Activated CD4-positive, alpha-beta T cell treated with anti-CD3 and anti-CD28 coated beads, Interleukin-2, amount 50 U/mL, for 24 hours (primary cell): ENCODE measurements around the gene ARMCX1.
A peak's percentile ranks its signal among the peaks of the same experiment; 100 is the strongest.
"Not testable (repeated sequence)": the region's sequence is repeated elsewhere in the genome, so short reads cannot be mapped to it uniquely, and the experiment has no call there.

Experiments
- DNase-seq, 2 donors: peaks; one replicate each; pipeline ENCODE4 v3.0.0-alpha.2; 2020; ENCODE audit warnings: low read depth in 1 of 2, low spot score in 1 of 2

ARMCX1 gene

DNA sequence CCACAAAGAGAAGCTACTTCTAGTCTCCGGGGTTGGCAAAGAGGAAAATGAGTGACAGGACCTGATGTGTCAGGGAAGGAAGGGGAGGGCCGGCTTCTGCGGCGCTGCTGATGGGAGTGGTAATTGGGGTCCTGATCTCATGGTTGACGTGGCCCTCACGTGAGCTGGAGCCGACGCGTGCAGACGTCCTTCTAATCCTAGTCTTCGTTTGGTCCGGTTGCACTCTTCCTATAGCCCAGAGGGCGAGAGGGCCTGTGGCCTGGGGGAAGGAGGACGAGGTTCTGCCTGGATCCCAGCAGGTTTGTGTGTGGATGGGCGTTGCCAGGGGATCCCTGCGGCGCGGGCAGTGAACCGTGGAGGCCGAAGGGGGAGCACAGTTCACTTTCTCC lies at the start of gene ARMCX1:
TSS of gene ARMCX1 (plus strand) at position 186 of the 389 bp plus-strand sequence. CDS start 2,384 bp downstream, outside the sequence.
- DNase-seq = peak in 1 of 2 donors; percentile 2

DNA sequence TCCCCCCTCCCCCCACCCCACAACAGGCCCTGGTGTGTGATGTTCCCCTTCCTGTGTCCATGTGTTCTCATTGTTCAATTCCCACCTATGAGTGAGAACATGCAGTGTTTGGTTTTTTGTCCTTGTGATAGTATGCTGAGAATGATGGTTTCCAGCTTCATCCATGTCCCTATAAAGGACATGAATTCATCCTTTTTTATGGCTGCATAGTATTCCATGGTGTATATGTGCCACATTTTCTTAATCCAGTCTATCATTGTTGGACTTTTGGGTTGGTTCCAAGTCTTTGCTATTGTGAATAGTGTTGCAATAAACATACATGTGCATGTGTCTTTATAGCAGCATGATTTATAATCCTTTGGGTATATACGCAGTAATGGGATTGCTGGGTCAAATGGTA lies 47.4 kb upstream of the ARMCX1 start:
- not testable (repeated sequence) for DNase-seq

DNA sequence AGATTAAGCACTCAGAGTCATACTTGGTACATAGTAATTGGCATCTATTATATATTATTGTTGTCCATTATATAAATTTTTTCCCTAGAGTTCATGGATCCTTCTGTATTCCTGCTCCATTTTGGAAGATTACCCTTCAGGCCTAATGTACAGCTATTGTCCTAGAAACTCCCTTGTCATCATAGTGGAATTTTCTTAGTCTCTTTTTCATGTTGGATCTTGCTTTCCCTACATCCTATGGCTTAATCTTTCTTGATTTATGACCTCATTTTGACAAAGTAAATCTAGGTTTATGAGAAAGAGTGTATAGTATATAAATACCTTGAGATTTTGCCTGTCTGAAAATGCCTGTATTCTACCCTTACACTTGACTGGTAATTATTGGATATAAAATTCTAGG lies 43.0 kb upstream of the ARMCX1 start:
- DNase-seq = no peak

DNA sequence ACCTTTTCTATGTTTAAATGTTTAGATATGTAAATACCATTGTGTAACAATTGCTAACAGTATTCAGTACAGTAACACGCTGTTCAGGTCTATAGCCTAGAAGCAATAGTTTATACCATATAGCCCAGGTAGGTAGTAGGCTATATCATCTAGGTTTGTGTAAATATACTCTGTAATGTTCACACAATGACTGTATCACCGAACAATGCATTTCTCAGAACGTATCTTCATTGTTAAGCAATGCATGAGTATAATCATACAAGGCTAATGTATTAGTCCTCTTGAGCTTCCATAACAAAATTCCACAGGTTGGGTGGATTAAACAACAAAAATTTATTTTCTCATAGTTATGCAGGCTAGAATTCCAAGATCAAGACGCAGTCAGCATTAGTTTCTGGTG lies 42.4 kb upstream of the ARMCX1 start:
- DNase-seq = no peak

DNA sequence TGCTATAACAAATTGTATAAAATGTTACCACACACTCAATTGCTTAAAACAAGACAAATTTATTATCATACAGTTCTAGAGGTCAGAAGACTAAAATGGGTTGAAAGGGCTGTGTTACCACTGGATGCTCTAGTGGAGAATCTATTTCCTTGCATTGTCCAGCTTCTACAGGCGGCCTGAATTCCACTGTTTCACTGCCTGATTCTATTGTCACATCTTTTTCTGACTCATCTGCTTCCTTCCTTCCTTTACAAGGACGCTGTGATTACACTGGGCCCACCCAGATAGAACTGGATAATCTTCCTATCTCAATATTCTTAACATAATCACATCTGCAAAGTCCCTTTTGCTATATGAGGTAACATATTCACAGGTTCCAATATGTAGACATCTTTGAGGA lies 19.4 kb upstream of the ARMCX1 start:
- DNase-seq = no peak

DNA sequence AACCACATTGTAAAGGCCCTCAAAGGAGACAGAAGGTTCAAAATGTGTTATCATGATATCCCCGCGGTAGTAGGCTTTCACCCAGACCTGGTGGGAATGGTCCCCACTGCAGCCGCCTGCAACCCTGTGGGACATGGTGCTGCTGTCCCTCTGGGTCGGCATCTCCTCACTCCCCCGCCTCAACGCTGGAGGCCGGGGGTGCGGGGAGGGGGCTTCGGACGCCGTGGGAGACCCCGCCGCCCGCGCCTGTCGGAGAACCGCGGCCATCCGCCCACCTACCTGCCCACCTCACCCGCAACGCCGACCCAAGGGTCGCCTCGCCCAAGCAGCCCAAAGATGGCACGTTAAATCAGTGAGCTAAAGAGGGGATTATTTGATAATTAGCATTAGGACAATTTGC lies 11.2 kb upstream of the ARMCX1 start:
- DNase-seq = no peak

DNA sequence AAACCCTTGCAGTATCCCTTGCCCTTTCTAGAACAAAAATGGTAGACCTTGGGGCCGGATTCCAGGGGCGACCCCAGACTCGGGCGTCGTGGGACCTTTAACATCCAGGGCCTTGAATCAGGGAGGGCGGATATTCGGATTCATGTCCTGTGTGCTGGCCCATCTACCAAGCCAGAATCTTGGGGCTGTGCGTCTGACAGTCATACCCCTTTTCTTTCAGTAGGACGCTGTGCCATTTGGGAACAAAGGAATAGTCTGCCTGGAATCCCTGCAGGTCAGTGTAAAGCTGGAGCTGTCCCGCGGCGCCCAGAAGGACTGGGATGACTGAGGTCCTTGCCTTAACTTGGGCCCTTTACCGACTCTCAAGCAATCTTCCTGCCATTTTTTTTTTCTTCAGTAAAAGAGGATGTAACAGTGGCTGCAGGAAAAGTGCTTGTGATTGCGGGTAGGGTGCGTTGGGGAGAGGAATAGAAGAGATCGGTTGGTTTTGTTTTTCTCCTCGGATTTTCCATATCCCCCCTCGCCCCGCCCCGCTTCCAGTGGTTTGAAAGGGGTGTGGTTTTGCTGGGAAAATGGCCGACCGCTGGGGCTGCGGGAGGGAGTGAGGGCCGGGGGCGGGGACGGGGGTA lies 518 bp downstream of the ARMCX1 start:
- no peak for DNase-seq

DNA sequence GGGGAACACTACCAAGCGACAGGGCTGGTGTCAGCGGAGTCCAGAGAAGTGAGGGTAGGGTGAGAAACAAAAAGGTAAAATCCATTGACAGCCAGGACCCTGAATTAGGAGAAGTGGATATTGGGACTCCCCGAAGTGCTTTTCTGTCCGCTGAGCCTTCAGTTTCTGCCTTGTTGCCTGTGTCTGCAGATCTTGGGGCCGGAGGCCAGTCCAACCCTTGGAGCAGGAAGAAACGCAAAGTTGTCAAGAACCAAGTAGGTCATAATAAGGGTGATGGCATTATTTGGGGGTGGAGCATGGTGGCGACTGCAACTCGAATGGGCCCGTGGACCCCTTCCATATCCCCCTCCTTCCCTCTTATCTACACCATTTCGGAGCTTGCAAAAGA lies 1.0 kb downstream of the ARMCX1 start:
- DNase-seq = no peak

DNA sequence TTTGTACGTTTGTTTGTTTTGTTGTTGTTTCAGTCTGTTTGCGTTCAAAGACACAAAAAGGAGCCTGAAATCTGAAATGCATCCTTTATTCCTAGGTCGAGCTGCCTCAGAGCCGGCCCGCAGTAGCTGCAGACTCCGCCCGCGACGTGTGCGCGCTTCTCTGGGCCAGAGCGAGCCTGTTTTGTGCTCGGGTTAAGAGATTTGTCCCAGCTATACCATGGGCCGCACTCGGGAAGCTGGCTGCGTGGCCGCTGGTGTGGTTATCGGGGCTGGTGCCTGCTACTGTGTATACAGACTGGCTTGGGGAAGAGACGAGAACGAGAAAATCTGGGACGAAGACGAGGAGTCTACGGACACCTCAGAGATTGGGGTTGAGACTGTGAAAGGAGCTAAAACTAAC lies 2.4 kb downstream of the ARMCX1 start:
- no peak for DNase-seq

DNA sequence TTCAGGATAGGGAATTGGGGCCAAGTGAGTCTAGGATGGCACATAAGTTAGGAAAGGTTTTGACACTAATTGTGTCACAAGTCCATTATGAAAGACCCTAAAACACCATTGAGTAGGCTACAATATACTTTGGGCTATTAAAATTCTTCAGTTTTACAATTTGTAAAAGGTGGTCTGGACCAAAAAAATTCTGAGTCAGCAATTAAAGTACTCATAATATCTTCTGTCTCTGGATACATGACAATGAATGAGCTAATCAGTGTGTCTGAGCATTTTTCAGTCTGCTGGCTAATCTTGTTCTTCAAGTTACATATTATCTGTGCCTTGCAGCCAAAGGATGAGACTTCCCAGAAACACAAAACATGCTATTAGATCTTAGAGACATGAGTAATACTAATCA lies 14.3 kb downstream of the ARMCX1 start:
- no peak for DNase-seq

DNA sequence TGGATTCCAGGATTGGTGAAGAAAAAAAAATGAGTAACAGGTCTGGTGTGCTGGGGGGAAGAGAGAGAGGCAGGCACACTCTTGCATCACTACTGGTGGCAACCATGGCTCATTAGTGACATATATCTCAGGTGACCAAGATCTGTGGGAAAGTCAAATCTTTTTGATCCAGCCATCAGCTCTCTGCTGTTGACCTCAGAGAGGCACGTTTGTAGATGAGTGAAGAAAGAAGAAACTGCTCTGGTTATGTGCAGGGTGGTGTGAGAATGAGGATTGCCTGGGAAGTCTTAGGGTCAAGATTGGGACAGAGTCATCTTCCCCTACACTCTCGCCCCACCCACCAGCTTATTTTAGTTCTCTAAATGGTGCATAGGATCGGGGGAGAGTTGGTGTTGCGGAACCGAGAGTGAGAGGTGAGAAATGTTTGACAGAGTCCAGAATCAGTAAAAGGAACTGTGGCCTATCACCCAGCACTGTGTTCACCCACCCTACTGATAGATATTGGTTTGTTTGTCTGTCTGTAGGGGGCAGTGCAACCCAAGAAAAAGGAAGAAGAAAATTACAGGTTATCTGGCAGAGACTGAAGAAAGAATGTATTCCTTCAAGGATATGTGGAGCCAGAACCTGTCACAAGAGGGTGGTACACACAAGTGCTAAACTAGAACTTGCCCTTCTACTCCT lies 45.5 kb downstream of the ARMCX1 start:
- peak in 1 of 2 donors; percentile 32 for DNase-seq

DNA sequence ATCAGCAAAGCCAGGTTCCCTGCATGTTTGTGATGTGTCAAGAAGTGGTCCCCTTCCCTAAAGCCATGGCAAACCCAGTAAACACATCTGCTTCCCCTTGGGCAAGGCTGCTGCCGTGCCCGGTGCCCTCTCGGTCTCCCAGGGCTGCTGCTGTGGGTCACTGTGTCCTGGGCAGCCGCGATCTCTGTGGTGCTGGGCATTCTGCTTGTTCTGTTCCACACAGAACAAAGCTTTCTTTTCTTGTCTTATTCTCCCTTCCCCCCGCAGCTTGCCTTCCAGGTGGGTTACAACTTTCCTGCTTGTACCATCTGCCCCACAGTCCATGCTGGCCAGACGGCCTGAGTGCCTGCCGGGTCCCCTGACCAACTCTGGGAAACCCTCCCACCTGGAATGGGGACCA lies 49.2 kb downstream of the ARMCX1 start:
- not testable (repeated sequence) for DNase-seq

DNA sequence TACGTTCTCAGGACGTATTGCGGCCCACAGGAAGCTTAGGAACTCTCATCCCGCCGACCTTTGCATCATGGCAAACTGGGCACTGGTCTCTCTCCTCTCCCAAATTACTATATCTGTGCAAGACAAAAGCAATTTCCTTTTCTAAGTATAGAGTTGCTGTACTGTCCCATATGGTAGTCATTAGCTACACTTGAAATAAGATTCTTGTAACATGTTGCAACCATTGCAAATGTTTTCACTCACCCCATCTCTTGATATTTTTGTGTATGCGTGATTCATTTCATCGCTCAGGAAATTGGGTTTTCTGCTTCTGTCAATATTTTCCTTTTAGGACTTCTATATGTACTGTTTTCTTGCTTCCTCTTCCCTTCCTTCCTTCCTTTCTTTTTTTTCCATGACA lies 51.7 kb downstream of the ARMCX1 start:
- no peak for DNase-seq
